ENCODE results near the gene TMEM273. TPM values are rescaled to one million over a fixed set of nuclear protein-coding genes. Genes with fewer than 3 reads are reported as not detected.

Gene TMEM273, protein sequence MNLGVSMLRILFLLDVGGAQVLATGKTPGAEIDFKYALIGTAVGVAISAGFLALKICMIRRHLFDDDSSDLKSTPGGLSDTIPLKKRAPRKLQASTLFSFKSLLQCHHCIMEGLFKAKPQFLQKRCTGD
- 10 to 100 TPM in 1 of 2 donors, 1 to 10 TPM in 1; 9.6 to 14.8 TPM for total RNA-seq

DNA sequence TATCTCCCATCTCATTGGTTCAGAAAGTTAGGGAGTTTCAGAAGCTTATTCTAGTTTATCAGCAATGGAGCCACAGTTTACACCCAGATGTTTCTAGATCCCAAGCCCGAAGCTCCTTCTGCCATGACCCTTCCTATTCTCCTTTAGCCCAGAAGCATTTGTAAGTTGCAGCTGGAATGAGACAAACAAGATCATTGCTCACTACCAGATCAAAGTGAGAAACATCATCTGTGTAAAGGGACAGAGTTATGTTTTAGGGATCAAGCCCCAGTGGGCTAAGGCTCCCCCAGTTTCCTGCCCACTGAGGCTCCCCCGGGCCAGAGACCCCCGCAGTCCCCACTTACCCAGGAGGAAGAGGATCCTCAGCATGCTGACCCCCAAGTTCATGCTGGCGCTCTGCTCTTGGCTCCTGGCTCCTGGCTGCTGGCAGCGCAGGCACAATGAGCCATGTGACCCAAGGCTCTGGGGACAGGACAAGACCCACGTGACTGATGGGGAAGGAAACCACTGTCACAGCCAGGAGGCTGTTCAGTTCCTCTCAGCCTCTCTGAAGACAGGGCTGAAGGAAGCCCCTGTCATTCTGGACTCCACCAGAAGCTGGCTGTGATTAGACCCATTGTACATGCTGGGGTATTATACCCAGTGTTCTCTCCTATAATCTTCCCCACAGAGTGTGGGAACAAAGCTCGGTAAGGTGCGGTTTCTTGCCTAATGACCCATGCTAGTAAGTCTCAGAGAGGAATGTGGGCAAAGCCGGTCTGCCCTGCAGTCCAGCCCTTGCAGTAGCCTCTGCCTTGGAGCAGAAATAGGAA, at the start of gene TMEM273:
TMEM273 (minus strand) TSS at position 442 of the 812 bp plus-strand sequence; CDS start at position 387, 55 bp downstream.
- DNase-seq (ENCODE audit: low spot score) (no peak), ATAC-seq (ENCODE audit: insufficient number of reproducible peaks, low FRiP score, low read depth) (no peak)
- Histone ChIP-seq H3K4me1 (ENCODE audit: control insufficient read depth in 1 of 2, low read depth in 2 of 2) (peaks cover 9 to 18% of the 10 kb centered on the region in 2 donors), H3K27ac (peak within 1 kb of the TSS in 1 of 2 donors; percentile 2), H3K27me3 (replicated peaks; ENCODE audit: insufficient read depth) (no peaks in the 10 kb centered on the region), H3K36me3 (no peaks in the 10 kb centered on the region), H3K9me3 (no peaks in the 10 kb centered on the region), H3K4me3 (peak within 1 kb of the TSS; percentile 56)
- no peak for TF ChIP-seq CTCF (IDR thresholded peaks at IDR 0.05)

DNA sequence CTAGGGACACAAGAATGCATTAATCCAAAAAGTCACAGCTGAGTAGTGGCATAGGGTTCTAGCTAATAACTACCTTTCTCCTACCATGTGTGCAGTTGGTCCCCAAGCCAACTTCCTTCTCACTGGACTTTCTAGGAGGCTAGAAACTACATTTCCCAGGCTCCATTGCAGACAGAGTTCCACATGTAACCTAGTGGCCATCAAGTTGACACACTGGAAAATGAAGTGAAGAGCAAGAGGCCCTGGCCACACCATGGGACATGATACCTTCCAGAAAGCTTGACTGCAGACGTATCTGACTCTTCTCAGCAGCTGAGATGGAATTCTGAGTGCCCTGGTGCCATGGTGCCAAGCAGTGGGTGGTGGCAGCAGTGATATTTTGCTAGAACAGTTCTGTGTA, 49.8 kb upstream of the TMEM273 start:
- Histone ChIP-seq H3K9me3 (no peaks in the 10 kb centered on the region), H3K27ac (no peak overlapping the region), H3K4me3 (no peak overlapping the region), H3K36me3 (no peaks in the 10 kb centered on the region), H3K4me1 (ENCODE audit: control insufficient read depth in 1 of 2, low read depth in 2 of 2) (no peaks in the 10 kb centered on the region), H3K27me3 (replicated peaks; ENCODE audit: insufficient read depth) (no peaks in the 10 kb centered on the region)
- no peak for DNase-seq (ENCODE audit: low spot score)
- TF ChIP-seq CTCF (IDR thresholded peaks at IDR 0.05) = no peak
- no peak for ATAC-seq (ENCODE audit: insufficient number of reproducible peaks, low FRiP score, low read depth)

- ATAC-seq (ENCODE audit: insufficient number of reproducible peaks, low FRiP score, low read depth) (no peak), DNase-seq (ENCODE audit: low spot score) (no peak)
- Histone ChIP-seq H3K27ac (no peak overlapping the region), H3K36me3 (no peaks in the 10 kb centered on the region), H3K4me3 (no peak overlapping the region), H3K4me1 (ENCODE audit: control insufficient read depth in 1 of 2, low read depth in 2 of 2) (no peaks in the 10 kb centered on the region), H3K9me3 (no peaks in the 10 kb centered on the region), H3K27me3 (replicated peaks; ENCODE audit: insufficient read depth) (no peaks in the 10 kb centered on the region)
- no peak for TF ChIP-seq CTCF (IDR thresholded peaks at IDR 0.05)
Measured at GRCh38 chr10:49235392-49235791, 47.2 kb upstream of the TMEM273 start.

- DNase-seq (ENCODE audit: low spot score) = no peak
- ATAC-seq (ENCODE audit: insufficient number of reproducible peaks, low FRiP score, low read depth) = no peak
- H3K27me3 ChIP-seq (replicated peaks; ENCODE audit: insufficient read depth) = no peaks in the 10 kb centered on the region
- no peak overlapping the region for H3K4me3 ChIP-seq
- H3K4me1 ChIP-seq (ENCODE audit: control insufficient read depth in 1 of 2, low read depth in 2 of 2) = no peaks in the 10 kb centered on the region
- no peaks in the 10 kb centered on the region for H3K9me3 ChIP-seq
- no peak for TF ChIP-seq CTCF (IDR thresholded peaks at IDR 0.05)
- H3K27ac ChIP-seq = no peak overlapping the region
- H3K36me3 ChIP-seq = no peaks in the 10 kb centered on the region
Measured at GRCh38 chr10:49231086-49231820, 43.1 kb upstream of the TMEM273 start.

- no peaks in the 10 kb centered on the region for H3K9me3 ChIP-seq
- ATAC-seq (ENCODE audit: insufficient number of reproducible peaks, low FRiP score, low read depth) (no peak), DNase-seq (ENCODE audit: low spot score) (no peak)
- H3K36me3 ChIP-seq = no peaks in the 10 kb centered on the region
- H3K4me3 ChIP-seq = no peak overlapping the region
- H3K27ac ChIP-seq = no peak overlapping the region
- no peak for TF ChIP-seq CTCF (IDR thresholded peaks at IDR 0.05)
- H3K27me3 ChIP-seq (replicated peaks; ENCODE audit: insufficient read depth) = no peaks in the 10 kb centered on the region
- H3K4me1 ChIP-seq (ENCODE audit: control insufficient read depth in 1 of 2, low read depth in 2 of 2) = no peaks in the 10 kb centered on the region
Measured at GRCh38 chr10:49230004-49230403, 41.8 kb upstream of the TMEM273 start.

Data from thoracic aorta (tissue), 2 donors.